ENCODE results near the gene KCNQ1OT1.

The KCNQ1OT1 gene

DNA sequence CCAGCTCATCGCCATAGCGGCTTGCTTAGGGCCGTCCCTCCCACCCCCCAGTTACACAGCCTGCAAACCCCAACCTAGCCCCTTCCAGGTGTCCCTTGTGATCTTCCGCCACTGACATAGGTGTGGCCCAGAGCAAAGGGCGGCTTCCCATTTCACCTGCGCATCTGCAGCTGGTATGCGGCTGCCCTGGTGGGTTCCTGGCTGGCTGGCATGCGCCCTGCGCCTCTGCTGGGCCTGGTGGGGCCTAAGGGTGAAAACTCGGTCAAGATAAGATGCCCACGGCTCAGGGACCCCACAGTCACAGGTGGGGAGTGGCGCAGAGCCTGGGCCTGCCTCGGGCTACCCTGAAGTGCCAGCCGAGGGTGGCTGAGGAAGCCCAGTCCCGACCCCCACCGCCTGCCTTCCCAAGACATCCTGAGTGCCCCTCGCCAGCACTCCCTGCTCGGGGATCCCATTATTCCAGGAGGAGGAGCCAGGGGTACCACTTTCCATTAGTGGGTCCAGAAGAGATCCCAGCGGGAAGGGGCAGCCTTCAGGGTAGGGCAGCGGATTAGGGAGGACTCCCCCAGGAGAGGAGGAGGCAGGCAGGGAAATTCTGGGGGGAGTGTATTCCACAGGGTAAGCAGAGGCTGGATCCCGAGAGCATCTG, 36.9 kb upstream of the KCNQ1OT1 start:
- no peak for DNase-seq

DNA sequence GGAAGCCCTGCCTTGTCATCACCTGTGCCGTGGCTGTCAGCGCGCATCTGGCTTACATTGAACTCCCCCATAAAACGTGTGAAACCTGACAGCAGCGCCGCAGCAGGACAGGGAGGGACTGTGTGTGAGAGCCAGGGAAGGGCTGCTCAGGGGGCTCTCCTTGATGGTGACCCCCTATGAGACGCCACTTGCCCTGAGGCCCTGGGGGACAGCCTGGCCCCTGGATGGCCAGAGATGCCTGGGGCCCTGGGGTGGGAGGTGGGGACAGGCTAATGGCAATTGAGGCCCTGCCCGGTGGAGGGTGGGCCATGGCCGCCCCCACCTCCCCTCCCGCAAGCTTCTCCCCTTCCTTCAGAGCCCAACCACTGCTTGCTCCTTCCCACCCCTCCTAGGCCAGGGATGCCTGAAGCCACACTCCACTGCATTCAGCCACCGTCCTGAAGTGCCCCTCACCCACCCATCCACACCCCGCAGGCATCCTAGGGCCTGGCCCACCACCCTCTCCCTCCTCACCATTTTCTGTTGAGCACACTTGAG, 35.3 kb upstream of the KCNQ1OT1 start:
- DNase-seq = no peak

DNA sequence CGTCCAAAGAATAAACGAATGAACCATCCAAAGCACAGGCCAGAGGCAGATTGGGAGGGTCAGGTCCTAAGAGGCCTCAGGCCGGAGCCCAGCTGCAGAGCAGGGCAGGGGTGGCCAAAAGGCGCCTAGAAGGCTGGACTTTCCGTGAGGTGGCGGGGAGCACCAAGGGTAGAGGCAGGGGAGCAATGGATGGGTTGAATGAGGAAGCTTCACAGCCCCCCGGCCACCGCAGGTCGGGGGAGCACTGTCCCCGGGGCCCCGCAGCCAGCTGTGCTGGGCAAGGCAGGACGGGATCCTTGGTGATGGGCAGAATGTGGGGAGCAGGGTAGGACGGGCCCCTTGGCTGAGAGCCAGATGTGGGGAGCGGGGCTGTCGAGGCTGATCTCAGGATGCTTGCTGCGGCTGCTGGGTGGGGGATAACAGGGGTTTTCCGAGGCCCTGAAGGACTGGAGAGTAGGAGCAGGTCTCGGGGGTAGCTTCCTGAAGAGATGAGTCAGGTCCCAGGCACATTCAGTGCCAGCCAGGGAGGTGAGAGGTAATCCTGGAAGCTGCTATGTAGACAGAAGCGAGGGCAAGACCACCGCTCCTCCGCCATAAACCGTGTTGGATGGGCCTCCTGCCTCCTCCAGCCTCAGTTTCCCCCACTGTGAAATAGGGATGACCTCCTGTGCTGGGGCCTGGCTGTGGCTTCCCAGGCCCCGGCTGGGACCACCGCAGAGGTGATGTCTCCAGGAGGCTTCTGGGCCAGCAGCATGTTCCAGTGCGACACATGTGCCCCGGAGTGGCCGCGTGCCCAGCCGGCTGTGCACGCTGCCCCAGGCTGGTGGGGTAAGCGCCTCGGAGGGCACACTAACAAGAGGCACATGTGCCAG, 34.6 kb upstream of the KCNQ1OT1 start:
- no peak for DNase-seq

DNA sequence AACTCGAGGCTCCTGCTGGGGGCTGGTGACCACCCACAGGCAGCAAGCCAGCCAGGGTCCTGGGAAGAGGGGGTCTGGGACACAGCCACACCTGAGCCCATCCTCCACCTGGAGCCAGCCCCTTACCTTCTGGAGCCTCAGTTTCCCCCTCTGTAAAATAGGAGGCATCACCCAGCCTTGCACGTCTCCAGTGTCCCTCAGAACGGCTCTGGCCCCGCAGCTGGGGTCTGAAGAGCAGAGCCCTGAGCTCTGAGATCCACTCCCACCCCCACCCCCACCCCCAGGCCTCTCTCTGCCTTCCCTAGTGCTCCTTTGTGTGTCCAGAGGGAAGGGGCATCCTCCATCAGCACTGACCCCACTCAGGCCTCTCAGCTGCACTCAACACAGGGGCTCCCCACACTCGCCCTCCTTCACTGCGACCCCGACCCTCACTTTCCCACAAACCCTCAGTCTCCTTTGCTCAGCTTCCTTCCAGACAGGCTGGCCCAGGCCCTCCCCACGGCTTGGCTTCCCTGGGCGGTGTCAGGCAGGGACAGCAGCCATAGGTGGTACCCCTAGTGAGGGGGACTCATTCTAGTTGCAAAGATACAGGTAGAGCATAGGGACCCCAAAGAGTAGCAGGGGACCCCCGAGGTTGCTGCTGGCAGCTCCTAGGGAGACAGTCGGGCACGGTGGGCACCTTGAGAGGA, 33.3 kb upstream of the KCNQ1OT1 start:
- no peak for DNase-seq

DNA sequence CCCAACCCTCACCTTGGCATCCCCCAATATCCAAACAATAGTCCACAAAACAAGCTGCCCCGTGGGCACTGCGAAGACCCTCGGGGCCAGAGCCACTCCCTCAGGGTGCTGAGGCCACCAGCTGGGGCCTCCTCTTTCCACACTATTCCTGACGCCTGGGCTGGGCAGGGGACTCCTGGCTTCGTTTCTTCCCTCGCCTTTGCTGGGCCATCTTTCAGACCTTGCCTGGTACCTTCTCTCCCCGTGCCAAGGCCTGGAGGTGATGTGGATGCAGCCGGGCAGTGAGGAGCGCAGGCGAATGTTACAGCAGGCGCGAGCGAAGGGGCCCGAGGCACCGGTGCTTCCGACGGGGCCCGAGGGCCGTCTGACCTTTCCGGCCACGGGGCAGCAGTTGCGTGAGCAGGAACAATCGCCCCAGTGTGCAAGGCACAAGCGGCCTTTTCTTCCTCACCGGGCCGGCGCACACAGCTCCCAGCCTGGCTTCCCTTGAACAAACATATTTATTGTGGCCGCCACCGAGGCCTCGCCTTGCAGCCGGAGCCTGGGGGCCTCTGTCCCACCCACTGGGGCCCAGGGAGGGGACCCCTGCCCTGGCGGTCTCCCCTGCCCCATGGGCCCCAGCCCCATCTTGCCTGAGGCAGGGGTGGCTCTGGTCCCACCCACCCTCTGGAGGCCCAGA, 32.6 kb upstream of the KCNQ1OT1 start:
- DNase-seq = no peak

DNA sequence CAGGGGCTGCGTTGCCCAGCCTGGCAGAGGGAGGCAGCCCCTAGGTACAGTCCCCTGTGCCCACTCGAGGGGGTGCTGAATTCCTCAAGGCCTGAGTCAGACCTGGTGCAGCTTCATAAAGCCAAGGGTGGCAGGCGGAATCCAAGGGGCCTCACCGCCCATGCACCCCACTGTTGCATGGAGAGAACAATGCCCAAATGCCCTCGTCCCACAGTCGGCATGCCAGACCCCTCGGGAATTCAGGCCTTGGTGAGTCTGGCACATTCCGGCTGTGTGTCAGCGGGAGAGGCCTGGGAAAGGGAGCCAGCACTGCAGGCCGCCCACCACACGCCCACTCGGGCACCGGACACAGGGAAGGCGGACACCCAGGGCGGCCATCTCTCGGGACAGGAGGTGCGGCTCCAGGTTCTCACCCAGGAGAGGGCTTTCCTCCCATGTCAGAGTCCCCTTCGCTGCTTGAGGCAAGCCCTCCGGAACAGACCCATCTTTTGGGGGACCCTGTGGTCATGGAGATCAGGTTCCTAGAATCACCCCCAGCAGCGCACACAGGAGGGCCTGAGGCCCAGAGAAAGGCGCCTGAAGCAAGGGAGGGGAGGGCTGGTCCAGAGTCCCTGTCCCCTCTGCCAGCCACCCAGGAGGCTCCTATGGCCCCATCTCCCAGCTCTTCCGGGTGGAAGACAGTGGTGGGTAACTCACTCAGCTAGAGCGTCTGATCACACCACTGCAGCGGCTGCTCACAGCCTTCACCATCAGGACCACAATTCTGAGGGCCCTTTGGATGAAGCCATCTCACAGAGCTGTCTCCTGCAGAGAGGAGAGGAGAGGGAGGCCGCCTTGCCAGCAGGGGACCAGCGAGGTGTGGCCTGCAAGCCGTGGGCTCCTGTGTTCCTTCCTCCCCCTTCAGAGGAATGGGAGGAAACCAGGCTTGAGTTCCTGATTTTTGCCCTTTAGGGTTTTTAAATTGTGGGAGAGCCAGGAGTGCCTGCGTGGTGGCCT, 31.6 kb upstream of the KCNQ1OT1 start:
- no peak for DNase-seq

DNA sequence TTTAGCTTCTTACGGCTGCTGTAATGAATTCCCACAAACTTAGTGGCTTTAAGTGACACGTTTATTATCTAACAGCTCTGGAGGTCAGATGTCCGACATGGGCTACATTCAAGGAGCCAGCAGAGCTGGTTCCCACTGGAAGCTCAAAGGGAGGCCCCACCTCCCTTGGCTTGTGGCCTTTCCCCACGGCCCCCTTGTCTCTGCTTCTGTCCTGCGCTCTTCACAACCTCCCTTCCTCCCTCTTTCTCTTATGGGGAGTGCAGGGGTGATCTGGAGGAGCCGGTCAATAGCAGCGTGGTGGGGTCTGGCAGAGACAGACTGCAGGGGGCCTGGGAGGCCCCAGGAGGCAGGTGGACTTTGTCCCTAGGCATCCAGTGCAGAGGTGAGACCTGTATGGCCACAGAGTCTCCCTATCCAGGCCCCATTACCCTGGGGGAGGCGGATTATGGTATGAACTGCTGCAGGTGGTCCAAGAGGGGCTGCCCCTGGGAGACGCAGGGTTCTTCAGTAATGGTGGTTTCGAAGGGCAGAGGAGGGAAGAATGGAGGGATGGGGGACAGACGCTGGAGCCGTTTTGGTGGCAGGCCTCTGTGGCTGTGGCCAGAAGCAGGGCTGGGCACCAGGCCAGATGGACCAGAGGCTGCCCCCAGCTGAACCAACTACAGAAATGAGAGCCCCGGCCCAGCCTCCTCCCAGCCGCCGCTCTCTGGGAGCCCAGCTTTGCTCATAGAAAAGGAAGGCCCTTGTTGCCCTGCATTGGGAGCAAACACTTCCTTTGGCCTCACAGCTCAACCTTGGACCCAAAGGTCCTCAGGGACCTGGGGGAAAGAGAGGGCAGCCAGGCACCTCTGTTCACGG, 30.7 kb upstream of the KCNQ1OT1 start:
- no peak for DNase-seq

DNA sequence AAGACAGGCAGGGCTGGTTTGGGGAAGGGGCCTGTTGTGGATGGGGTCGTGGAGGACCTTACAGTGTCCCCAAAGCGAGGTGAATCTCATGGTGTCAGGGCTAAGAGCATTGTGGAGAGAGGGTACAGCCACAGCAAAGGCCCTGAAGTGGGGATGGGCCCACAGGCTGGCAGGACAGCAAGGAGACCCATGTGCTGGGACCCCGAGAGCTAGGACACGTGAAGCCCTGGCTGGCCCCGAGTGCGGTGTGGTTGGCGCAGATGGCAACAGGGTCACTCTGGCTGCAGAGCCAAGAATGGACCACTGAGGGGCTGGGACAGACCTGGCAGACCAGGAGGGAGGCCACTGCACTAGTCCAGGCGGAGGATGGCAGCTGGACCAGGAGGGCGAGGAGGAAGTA, 30.0 kb upstream of the KCNQ1OT1 start:
- no peak for DNase-seq

DNA sequence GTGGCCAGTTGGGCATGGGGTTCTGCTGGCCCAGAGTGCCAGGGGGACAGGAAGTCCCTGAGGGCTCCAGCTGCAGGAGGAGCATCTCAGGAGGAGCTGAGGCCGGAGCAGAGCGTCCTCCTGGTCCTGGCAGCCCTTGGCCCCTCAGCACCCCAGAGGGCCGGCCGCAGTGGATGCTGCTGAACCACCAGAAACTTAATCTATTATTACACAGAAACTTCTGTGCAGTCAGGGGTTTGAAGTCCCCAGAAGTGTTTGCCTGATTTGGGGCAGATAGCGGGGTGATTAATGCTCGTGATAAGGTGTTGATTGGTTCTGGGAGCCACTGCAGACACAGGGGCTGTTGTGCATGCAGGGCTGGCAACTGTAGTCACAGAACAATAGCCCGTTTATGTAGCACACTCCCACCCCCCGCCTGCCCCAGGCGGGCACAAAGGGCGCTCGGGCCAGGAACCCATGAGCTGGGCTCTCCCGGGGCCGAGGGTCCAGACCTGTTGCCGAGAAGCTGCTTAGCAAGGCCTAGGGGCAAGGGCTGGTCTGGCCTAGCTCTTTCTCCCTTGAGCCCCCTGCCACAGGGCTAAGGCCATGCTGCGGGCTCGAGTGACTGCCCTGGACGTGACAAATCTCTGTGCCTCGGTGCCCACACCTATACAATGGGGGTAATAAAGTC, 29.0 kb upstream of the KCNQ1OT1 start:
- no peak for DNase-seq

DNA sequence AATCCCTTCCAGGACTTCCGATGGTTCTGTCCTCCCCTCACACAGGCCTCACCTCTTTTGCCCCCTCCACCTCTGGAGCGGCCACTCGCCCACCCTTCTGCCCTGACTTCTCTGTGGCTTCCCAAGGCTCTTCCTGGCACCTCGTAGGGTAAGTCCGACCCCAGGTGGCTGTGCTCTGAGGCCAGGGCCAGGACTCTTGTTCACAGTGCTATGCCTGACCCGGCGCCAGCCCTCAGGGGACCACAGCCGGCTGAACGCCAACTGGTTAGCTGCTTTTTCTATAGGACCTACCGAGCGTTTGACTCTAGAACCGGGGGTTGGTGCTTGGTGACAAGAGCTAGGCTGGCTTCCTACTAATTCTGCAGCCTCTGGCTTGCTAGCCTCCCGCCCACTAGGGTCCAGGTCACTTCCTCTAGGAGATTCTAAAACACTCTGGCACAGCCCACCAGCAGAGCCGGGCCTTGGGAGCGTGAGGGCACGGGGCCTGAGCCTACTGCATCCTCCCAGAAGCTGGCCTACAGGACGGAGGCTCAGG, 28.4 kb upstream of the KCNQ1OT1 start:
- no peak for DNase-seq

DNA sequence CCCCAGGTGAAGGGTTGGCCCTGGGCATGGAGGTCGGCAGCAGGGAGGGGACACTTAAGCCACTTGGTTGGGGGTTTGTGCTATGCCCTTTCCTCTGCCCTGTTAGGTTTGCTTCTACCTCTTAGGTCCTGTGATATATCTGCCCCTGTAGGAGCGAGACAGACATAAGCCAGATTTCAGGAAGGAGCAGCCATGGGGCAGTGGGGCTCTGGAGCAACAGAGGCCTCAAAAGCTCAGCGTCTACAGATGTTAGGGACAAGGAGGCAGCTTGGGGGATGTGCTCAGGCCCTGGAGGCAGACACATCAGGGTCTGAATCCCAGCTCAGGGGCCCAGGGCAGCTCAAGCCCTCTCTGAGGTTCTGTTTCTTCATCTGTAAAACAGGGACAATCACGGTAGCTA, 27.2 kb upstream of the KCNQ1OT1 start:
- DNase-seq = no peak

DNA sequence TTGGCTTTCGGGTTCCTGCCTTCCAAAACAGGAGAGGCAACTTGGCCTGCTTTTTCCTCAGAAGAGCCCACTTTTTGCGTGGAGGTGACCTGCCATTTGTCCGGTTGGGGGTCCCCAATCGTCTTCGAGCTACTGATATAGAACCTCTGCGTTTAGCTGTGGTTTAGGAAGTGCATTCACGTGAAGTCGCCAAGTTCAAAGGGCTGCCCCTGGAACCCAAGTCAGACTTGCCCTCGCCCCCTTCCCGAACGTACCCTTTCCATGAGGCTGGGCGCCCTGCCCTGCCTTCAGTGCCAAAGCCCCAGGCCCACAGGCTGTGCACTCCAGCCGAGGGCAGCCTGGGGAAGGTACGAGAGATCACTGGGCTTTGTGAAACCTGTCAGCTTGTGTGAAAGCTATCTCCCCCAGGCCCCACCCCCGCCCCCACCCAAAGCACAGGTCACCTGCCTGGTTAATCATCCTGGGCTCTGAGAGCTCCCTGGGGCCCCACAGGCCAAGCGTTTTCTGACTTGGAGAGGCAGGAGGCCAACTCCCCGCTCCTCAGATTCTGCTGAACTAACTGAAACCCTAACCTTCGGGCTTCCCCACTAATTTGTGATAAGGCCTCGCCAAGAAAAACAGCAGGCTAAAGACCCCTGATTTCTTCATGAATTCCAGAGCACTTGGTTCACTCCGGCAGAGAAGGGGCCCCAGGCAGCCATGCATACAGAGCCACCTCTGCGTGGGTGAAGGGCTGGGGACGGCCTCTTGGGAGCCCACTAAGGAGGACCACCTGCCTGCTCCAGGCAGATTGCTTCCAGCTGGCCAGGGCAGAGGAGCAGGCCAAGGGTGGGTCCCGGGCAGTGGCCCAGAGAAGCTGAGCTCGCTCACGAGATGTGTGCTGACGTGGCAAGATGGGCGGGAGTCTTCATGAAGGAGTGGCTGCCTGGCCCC, 25.8 kb upstream of the KCNQ1OT1 start:
- peak; percentile 92 for DNase-seq

DNA sequence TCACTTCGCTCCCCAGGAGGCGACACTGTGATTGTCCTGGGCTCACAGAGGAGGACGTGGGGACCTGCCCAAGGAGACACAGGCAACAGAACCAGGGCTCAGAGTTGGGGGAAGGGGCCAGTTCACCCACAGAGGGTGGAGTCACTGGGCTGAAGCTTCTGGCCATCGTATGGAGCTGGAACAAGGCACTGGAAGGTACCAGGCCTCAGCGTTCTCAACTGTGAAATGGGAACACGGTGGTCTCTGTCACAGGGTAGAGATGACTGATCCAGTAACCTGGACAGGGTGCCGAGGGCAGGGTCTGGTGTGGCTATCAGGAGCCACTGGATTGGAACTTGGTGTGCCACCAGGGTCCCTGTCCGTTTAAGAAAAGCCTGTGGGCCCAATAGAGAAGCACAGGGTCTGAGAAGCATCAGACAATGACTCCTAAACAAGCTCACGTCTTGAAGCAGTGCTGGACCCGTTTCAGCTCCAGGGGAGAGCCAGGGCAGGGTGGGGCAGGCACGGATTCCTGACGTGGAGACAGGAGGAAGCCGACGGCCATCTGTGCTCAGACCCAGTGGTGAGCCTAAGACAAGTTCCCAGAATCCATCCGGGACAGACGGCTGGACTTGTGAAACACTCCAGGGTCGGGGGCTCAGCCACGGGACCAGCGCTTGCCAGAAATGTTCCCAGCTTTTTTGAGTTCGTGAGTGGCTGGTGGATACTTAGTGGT, 25.0 kb upstream of the KCNQ1OT1 start:
- DNase-seq = peak; percentile 79

DNA sequence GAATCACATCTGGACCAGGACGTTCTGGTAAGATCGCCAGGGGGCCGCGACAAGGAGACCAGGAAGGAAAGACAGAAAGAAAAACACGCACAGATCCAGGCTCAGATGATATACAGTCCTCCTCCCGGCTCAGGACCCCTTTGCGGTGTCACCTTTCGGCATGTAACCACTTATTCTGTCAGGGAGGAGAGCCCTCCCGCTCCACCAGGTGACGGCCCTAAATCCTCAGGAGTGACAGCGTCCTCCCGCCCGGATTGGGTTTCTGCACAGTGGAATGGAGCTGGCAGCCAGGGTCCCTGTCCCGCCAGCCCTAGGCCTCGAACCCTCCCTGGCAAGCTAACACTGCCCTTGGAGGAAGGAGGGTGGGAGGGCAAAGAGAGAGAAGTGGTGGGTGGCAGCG, 24.3 kb upstream of the KCNQ1OT1 start:
- DNase-seq = no peak

DNA sequence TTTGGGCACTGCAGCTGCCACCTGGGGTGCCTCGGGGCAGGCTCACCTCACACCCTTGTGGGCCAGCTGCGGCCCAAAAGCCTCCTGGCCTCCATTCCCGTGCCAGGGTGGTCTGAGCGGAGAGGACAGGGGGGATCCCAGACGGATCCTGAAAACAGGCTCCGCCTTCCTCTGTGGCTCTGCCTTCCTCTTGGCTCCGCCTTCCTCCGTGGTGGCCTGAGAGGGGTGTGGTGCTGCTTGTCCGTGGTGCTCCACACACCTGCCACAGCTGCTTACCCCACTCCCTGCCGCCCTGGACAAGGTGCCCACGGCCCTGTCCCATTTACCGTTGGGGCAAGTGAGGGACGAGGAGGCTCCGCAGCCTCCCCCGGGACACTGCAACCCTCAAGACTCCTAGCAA, 23.2 kb upstream of the KCNQ1OT1 start:
- DNase-seq = no peak

DNA sequence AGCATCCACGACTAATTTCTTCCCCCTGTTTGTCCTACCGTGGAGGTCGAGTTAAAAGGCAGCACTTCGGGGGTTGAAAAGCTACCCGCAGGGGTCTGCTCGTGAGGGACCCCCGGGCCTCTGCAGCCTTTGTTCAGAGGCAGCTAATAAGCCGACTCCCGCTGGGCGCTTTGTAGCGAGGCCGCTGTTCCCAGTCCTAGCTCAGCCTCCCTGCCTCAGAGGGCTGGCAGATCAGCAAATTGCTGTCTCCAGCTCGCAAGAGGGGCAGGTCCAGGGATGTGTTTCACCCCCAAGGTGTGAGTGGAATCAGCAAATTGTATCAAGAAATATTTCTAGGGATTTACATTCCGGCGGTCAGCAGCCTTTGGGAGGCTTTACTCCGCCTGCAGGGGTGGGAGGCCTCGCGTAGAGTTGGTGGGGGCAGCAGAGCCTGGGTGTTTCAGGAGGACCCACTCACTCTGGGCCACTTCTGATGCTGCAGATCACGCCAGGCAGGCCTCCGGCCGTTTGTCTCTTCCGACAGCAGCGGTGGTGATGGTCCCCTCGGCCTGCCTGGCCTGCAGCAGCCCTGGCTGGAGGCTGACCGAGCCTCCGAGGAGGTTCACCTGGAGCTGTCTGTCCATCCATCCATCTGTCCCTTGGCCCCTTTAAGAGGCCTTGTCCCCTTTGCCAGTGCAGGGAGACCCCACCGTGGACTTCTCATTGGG, 21.6 kb upstream of the KCNQ1OT1 start:
- no peak for DNase-seq
